GM12874 (cell line): Measurements from ENCODE around the gene WDR37.

Source experiments
- TF ChIP-seq, protein P1 (sequence below): IDR thresholded peaks from 2 replicates; pipeline ENCODE4 v1.5.1; 2011; ENCODE audit warnings: low read depth, mild to moderate bottlenecking, control low read depth, low read length, moderate library complexity; ENCODE audit not compliant: insufficient read depth

The WDR37 gene

DNA sequence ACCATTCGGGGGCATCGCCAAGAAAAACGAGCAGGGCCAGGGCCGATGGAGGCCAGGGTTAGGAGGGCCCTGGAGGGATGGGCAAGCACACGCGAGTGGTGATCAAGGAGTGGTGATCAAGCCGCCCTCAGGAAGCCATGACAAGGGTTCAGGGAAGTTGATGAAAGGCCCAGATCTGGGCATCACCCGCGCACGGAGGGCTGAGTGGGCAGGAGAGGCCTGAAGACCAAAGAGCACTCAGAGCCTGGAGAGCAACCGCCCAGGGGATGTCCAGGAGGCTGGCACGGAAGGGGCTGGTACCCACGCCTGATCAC lies 114.6 kb downstream of the WDR37 start:
- TF ChIP-seq, protein P1, sequence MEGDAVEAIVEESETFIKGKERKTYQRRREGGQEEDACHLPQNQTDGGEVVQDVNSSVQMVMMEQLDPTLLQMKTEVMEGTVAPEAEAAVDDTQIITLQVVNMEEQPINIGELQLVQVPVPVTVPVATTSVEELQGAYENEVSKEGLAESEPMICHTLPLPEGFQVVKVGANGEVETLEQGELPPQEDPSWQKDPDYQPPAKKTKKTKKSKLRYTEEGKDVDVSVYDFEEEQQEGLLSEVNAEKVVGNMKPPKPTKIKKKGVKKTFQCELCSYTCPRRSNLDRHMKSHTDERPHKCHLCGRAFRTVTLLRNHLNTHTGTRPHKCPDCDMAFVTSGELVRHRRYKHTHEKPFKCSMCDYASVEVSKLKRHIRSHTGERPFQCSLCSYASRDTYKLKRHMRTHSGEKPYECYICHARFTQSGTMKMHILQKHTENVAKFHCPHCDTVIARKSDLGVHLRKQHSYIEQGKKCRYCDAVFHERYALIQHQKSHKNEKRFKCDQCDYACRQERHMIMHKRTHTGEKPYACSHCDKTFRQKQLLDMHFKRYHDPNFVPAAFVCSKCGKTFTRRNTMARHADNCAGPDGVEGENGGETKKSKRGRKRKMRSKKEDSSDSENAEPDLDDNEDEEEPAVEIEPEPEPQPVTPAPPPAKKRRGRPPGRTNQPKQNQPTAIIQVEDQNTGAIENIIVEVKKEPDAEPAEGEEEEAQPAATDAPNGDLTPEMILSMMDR = no peak

GRCh38 chr10:1171182-1171581 lies 115.0 kb downstream of the WDR37 start:
- TF ChIP-seq, protein P1 = no peak

GRCh38 chr10:1171586-1171985 lies 115.4 kb downstream of the WDR37 start:
- TF ChIP-seq, protein P1 = no peak

GRCh38 chr10:1172256-1172984 lies 116.2 kb downstream of the WDR37 start:
- TF ChIP-seq, protein P1 = no peak

DNA sequence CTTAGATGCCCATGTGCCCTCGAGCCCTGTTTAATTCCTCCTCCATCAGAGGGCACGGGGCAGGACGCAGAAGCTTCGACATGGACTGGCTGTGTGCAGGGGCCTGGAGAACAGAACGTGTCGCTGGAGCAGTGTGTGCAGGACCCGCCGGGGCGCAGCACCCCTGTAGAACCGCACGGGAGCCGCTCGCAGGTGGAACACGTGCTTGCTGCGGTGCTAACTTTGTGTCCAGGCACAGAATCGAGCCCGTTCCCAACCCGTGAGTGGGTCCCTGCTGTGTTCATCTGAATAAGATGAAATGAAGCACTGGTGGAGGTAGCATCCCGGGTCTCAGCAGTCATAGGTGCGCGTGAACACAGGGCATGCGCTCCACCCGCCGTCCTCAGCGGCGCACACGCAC lies 116.9 kb downstream of the WDR37 start:
- TF ChIP-seq, protein P1 = no peak

GRCh38 chr10:1174022-1174421 lies 117.8 kb downstream of the WDR37 start:
- TF ChIP-seq, protein P1 = no peak

GRCh38 chr10:1175956-1176565 lies 119.9 kb downstream of the WDR37 start:
- TF ChIP-seq, protein P1 = no peak
